HG03378 (cell line): ENCODE results near the gene ENPP6.
"Not testable (repeated sequence)": the region's sequence is repeated elsewhere in the genome, so short reads cannot be mapped to it uniquely, and the experiment has no call there.

Experiments
- ATAC-seq: cut with Tn5 transposase; IDR thresholded peaks from one replicate; pipeline ENCODE4 v1.9.1; 2021; ENCODE audit warnings: mild to moderate bottlenecking, moderate library complexity; ENCODE audit not compliant: unreplicated experiment

Gene ENPP6

GRCh38 chr4:184237612-184238011 is 19.9 kb upstream of the ENPP6 start:
- ATAC-seq = peak; percentile 55

GRCh38 chr4:184235526-184235925 is 17.9 kb upstream of the ENPP6 start:
- ATAC-seq = no peak

- no peak for ATAC-seq
These were observed 16.5 kb upstream of the ENPP6 start for GRCh38 chr4:184234155-184234554.

GRCh38 chr4:184232975-184233374 is 15.3 kb upstream of the ENPP6 start:
- no peak for ATAC-seq

- ATAC-seq = no peak
These were observed 14.5 kb upstream of the ENPP6 start for GRCh38 chr4:184232202-184232601.

GRCh38 chr4:184231573-184231972 is 13.9 kb upstream of the ENPP6 start:
- ATAC-seq = no peak

- no peak for ATAC-seq
These were observed 10.5 kb upstream of the ENPP6 start for GRCh38 chr4:184228056-184228705.

GRCh38 chr4:184216515-184216914 is 1.2 kb downstream of the ENPP6 start:
- no peak for ATAC-seq

GRCh38 chr4:184215709-184216328 is 1.9 kb downstream of the ENPP6 start:
- ATAC-seq = no peak

- no peak for ATAC-seq
These were observed 2.7 kb downstream of the ENPP6 start for GRCh38 chr4:184214931-184215330.

GRCh38 chr4:184207734-184208607 is 9.7 kb downstream of the ENPP6 start:
- not testable (repeated sequence) for ATAC-seq

- no peak for ATAC-seq
These were observed 12.4 kb downstream of the ENPP6 start for GRCh38 chr4:184205243-184205642.

- no peak for ATAC-seq
These were observed 14.4 kb downstream of the ENPP6 start for GRCh38 chr4:184203300-184203699.

- no peak for ATAC-seq
These were observed 16.5 kb downstream of the ENPP6 start for GRCh38 chr4:184201179-184201578.

GRCh38 chr4:184200296-184200695 is 17.4 kb downstream of the ENPP6 start:
- no peak for ATAC-seq

GRCh38 chr4:184199780-184200179 is 17.9 kb downstream of the ENPP6 start:
- no peak for ATAC-seq

GRCh38 chr4:184198190-184198589 is 19.5 kb downstream of the ENPP6 start:
- no peak for ATAC-seq

- no peak for ATAC-seq
These were observed 20.1 kb downstream of the ENPP6 start for GRCh38 chr4:184197536-184198082.

GRCh38 chr4:184196730-184197385 is 20.8 kb downstream of the ENPP6 start:
- no peak for ATAC-seq

- no peak for ATAC-seq
These were observed 23.8 kb downstream of the ENPP6 start for GRCh38 chr4:184193556-184194525.
